Measurements from ENCODE around the gene ITPR3.

The ITPR3 gene

DNA sequence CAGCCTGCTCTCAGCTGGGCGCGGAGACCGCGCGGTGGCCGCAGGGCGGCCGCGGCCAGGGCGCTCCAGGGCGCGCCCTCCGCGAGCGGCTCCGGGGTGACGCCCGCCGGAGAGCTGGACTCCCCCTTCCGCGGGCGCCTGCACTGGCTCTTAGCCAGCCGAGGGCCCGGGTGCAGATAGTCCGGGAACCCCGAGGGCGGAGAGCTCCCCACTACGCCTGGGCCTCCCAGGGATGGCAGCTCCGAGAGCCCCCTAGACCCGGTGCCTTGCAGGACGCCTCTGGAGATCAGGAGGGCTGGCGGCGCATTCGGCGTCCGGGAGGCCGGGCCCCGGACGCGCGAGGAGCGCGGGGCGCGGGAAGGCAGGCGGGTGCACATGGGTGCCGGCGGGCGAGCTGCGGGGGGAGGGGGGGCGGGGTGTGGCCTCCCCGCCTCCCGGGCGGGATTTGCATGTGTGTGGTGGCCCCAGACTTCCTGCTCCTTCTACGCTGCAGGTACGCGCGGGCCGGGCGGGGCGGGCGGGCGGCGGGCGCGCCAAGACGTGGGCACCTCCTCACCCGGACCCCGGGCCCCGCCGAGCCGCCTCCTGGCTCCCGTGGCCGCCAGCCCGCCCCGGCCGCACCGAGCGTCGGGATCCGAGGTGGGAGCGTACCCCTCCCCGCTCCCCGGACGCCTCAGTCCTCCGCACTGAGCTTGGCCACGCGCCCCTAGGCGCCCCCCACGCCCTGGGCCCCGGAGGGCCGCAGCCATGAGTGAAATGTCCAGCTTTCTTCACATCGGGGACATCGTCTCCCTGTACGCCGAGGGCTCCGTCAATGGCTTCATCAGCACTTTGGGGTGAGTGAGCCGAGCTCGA is at the start of gene ITPR3:
Gene ITPR3 (plus strand): TSS at position 467 of the 855 bp plus-strand sequence. CDS start 281 bp downstream, at position 748.
- DNase-seq: peak in 1 of 2 donors; percentile 25

DNA sequence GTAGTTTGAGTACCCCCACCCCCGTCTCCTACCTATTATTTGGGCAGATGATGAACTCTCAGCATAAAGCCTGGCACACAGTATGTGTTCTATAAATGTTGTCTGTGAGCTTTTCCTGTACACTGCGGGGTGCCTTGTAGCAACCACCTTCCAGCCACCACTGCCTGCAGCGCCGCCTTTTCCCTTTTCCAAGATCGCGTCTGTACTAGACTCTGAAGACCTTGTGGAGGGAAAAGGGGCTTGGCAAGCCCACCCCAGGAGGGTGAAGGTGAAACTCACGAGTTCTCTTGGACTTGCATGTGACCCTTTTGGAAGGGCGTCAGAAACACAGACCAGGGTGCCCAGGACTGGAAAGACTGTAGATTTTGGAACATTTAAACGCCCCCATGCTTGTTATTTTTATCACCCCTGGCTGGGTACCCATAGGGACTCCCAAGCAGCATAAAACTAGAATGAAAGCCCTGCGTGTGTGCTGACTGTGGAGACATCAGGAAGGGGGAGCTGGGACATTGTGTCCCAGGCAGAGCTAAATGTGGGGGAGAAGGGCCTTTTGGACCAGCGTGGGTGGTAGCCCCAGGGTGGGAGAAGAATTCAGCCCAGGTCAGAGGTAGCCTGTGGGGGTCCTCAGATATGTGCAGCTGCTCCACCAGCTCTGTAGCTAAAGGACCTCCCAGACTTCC is 49.3 kb upstream of the ITPR3 start:
- no peak for DNase-seq

GRCh38 chr6:33575211-33575610 is 45.9 kb upstream of the ITPR3 start:
- DNase-seq: no peak

DNA sequence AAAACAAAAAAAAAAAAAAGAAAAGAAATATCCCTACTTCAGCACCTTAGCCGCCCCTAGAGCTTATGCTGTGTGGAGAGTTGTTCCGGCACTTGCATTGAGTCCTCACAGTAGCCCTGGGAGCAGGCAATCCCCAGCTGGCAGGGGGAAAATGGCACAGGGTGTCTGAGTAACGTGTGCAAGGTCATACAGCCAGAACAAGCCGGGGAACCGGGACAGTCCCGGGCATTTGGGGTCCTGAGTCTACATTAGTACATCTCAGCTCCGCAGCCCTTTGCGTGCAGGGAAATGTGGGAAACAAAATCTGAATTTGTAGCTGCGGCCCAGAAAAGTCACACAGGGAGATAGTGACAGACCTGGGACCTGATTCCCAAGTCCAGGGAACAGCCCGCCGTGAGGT is 44.5 kb upstream of the ITPR3 start:
- no peak for DNase-seq

GRCh38 chr6:33577106-33577535 is 44.0 kb upstream of the ITPR3 start:
- peak; percentile 59 to 88 for DNase-seq

DNA sequence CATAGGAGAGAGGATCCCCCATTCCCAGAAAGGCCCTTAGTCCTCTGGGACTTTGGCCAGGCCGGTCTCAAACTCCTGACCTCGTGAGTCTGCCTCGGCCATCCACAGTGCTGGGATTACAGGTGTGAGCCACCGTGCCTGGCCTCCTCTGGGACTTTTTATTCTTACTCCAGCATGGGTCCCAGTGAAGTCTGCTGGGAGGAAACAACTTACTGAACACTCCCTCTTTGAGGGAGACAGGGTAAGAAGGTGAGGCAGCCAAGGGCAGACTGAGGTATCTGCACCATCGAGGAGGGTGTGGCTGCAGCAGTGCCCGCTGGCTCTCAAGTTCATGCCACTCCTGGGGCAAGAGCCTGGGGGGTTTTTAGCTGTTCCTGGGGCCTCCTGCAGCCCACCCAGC is 43.4 kb upstream of the ITPR3 start:
- DNase-seq: no peak

- DNase-seq: no peak
Observed at GRCh38 chr6:33578164-33578563, 43.0 kb upstream of the ITPR3 start.

GRCh38 chr6:33578588-33579011 is 42.5 kb upstream of the ITPR3 start:
- DNase-seq: peak in 1 of 2 donors; percentile 24

DNA sequence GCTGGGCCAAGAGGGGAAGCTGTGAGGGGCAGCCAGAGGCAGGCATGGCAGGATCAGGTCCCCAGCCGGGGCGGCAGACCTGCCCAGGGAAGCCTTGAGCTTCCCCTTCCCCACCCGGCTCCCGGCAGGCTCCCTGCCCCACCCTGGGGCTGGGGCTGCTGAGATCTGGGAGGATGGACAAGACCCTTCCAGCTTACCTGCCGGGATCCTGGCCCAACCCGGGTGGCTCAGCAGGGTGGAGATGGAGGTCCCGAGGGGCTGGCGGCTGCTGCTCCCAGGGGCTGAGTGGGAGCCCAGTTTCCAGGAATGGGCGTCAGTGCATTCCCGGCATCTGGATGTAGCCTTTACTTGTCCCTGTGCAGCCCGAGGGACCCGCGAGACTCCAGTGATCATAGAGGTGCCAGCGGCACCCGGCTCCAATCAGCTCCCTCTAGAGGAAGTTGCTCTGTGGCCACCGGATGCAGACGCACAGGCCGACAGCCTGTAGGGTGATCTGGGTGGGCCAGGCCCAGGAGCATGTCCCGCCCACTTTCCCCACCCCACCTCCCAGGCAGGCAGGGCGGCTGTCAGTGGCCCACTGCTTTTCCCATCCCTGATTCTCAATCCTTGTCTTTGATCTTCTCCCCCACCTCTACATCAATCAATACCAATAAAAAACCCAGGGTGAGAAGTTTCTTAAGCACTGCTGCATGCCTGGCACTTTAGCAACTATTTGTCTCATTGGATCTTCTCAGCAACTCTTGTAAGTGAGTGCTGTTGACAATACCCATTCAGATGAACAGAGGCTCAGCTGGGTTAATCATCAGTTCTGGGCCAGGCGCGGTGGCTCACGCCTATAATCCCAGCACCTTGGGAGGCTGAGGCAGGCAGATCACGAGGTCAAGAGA is 41.1 kb upstream of the ITPR3 start, which contains the start of gene BAK1:
Gene BAK1 (minus strand): TSS at position 449 of the 887 bp plus-strand sequence. CDS start 2,672 bp downstream, outside the sequence.
- DNase-seq: peak; percentile 82 to 83

DNA sequence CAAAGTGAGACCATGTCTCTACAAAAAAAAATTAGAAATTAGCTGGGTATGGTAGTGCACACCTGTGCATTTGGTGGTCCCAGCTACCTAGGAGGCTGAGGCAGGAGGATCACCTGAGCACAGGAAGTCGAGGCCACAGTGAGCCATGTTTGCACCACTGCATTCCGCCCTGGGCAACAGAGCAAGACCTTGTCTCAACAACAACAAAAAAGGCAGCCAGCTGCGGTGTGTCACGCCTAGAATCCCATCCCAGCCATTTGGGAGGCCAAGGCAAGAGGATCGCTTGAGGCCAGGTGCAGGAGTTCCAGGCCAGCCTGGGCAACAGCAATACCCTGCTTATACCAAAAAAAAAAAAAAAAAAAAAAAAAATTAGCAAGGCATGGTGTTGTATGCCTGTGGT is 39.9 kb upstream of the ITPR3 start:
- DNase-seq: no peak

DNA sequence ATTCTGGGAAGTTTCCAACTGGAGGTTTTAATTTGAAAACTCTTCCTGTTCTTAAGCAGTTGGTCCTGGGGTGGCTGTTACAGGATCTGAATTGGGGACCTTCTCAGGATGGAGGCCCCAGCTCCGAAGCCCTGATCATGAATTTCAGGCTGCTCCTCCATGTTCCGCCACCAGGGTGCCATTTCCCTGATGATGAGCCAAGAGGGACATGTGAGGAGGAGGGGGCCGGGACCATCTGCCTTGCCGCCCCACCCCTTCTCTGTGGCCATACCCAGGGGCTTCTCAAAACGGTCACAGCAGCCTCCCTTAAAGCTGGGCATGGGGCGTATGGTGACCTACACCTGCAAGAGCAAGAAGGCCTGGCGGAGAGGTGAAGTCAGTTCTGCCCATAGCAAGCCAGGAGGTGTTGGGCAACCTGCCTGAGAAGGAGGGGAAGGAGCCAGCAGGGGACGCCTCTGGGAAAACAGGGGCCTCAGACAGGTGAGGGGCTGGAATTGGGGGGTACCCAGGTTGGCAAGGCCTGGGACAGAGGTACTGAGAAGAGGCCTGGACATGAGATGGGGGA is 37.4 kb upstream of the ITPR3 start:
- no peak for DNase-seq

GRCh38 chr6:33584700-33585402 is 36.3 kb upstream of the ITPR3 start:
- no peak for DNase-seq

DNA sequence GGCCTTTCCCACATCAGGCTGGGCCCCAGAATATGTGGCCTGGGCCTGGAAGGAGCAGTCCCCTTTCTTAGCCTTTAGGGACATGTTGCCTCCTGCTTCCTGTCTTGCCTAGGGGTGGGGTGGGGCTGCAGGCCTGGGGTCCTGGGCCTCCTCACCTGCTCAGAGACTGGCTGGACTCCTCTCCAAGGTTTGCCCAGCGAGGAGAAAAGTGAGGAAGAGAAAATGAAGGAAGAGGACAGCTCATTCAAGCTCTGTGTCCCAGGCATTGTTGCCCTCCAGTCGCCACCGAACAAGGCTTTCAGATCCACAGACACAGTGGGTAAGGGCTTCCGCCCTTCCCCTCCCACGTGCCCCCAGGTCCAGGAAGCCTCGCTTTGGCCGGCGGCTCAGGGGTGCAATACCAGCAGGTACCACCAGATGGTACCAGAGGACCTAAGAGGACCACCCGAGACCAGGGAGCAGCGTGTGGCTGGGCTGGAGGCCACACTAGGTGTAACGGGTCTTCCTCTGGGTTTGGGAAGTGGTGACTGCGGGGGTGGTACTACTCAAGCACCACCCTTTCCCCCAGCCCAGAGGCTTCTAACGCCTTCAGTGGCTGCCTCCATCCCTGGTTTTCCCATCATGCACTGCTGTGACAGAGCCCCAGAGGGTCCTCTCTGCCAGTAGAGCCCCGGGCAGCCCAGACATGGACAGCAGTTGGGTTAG is 35.6 kb upstream of the ITPR3 start:
- DNase-seq: peak; percentile 53 to 88

- no peak for DNase-seq
Observed at GRCh38 chr6:33586108-33586640, 34.9 kb upstream of the ITPR3 start.

- no peak for DNase-seq
Observed at GRCh38 chr6:33587529-33587928, 33.6 kb upstream of the ITPR3 start.

- DNase-seq: no peak
Observed at GRCh38 chr6:33588894-33589293, 32.2 kb upstream of the ITPR3 start.

DNA sequence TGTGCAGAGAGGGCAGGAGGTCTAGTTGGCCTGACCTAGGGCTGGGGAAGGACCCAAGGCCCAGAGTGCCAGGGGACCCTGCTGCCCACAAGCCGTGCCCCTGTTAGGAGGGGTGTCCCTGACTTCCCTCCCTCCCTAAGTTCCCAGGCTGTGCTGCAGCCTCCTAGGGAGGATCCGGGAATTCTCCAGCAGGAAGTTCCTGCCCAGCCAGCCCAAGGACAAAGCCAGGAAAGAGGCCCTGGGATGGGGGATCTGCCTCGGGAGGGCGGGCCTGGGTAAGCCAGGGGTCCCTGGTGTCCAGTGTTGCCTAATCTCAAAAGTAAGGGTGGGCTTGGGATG is 31.8 kb upstream of the ITPR3 start:
- DNase-seq: no peak

GRCh38 chr6:33589731-33590530 is 31.2 kb upstream of the ITPR3 start:
- peak; percentile 26 to 38 for DNase-seq

DNA sequence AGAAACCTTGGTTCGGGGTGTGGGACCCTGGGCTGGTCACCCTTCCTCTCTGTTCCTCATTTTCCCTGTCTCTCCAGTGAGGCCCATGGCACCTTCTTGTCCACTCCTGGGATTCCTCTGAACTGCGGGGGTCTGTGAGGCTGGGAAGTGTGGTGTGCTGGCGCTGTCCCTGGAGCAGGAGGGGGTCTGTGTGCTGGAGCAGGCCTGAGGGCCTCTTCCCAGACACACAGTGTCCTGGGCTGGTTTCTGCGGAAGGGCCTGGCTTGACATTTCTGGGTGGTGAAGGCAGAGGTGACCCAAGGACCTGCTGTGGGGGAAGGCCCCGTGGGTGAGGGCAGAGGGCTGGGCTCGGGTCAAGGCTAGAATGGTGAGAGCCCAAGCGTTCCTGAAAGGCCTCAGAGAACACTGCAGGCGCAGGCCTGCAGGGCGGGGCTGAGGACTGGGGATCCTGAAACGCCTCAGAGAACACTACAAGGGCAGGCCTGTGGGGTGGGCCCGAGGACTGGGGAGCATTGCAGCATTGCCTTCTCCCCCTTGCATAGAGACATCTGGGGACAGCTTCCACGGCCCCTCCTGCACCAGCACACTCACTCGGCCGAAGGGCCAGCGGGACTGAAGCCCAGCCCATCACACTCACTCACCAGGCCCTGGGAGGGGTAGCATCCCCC is 30.5 kb upstream of the ITPR3 start:
- DNase-seq: no peak
